ENCODE results near the gene APOM.

Gene APOM

DNA sequence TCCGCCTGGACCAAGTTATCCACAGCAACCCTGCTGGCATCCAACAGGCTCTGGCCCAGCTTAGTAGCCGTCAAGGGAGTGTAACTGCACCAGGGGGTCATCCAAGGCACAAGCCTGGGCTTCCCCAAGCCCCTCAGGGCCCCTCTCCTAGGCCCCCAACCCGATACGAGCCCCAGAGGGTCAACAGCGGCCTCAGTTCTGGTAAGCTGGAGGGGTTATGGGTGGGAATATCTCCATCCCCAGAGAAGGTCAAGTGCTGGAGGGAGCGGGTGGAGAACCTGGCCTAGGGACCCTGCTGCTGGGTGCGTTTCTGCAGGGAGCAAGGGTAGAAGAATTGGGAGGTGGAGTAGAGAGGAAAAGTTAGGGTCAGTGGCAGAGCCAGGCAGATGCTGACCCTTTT lies 22.2 kb upstream of the APOM start:
- H3K4me3 ChIP-seq (ENCODE audit: low read depth, low read length), result no peak overlapping the region
- TF ChIP-seq, protein P1, sequence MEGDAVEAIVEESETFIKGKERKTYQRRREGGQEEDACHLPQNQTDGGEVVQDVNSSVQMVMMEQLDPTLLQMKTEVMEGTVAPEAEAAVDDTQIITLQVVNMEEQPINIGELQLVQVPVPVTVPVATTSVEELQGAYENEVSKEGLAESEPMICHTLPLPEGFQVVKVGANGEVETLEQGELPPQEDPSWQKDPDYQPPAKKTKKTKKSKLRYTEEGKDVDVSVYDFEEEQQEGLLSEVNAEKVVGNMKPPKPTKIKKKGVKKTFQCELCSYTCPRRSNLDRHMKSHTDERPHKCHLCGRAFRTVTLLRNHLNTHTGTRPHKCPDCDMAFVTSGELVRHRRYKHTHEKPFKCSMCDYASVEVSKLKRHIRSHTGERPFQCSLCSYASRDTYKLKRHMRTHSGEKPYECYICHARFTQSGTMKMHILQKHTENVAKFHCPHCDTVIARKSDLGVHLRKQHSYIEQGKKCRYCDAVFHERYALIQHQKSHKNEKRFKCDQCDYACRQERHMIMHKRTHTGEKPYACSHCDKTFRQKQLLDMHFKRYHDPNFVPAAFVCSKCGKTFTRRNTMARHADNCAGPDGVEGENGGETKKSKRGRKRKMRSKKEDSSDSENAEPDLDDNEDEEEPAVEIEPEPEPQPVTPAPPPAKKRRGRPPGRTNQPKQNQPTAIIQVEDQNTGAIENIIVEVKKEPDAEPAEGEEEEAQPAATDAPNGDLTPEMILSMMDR (IDR thresholded peaks at IDR 0.05; ENCODE audit: low read depth, low read length), result no peak
- TF ChIP-seq POLR2A (IDR thresholded peaks at IDR 0.05; ENCODE audit: extremely low read depth, insufficient read length), result no peak
- TF ChIP-seq, protein P2, sequence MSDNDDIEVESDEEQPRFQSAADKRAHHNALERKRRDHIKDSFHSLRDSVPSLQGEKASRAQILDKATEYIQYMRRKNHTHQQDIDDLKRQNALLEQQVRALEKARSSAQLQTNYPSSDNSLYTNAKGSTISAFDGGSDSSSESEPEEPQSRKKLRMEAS (IDR thresholded peaks at IDR 0.05; ENCODE audit: low read depth, low read length), result no peak
- no peak for TF ChIP-seq MYC (IDR thresholded peaks at IDR 0.05; ENCODE audit: low read depth, low read length)
- no peak for DNase-seq (ENCODE audit: low read depth)

DNA sequence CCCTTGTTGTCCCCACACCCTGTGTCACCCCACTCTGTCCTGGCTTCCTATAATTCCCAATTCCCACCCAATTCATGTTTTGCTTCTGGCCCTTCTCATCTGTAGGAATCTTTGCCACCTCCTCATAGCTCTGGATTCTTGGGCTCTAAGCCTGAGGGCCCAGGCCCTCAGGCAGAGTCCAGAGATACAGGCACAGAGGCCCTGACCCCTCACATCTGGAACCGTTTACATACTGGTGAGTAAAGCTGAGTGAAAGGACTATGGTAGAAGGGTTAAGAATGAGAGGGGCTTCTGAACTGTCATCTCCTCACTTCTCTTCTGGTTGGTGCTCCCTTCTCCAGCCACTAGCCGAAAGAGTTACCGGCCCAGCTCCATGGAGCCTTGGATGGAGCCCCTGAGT lies 21.6 kb upstream of the APOM start:
- no peak for TF ChIP-seq MYC (IDR thresholded peaks at IDR 0.05; ENCODE audit: low read depth, low read length)
- no peak overlapping the region for H3K4me3 ChIP-seq (ENCODE audit: low read depth, low read length)
- no peak for DNase-seq (ENCODE audit: low read depth)

DNA sequence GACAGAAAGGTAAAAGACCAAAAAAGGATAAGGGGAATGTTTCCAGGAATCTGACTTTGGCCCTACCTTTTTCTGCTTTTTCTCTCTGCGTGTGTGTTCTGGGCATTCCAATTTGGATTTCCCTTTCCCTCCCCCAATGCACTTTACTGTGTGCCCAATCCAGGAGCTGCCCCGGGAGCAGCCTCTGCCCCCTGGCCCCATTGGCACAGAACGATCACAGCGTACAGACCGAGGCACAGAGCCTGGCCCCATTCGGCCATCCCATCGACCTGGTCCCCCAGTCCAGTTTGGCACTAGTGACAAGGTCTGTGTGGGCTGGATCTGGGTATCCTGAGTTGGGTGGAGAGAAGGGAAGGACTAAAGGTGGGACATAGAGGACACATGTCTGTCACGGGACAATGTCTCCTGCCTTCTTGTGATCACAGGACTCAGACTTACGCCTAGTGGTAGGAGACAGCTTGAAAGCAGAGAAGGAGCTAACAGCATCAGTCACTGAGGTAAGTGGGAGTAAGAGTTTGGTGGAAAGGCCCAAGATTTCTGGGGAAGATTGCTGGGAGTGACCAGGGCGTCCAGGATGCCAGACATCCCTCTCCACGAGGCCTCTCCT lies 20.6 kb upstream of the APOM start:
- no peak overlapping the region for H3K4me3 ChIP-seq (ENCODE audit: low read depth, low read length)
- no peak for DNase-seq (ENCODE audit: low read depth)
- TF ChIP-seq POLR2A (IDR thresholded peaks at IDR 0.05; ENCODE audit: extremely low read depth, insufficient read length) (no peak), MYC (IDR thresholded peaks at IDR 0.05; ENCODE audit: low read depth, low read length) (no peak)
- TF ChIP-seq, protein P1 (IDR thresholded peaks at IDR 0.05; ENCODE audit: low read depth, low read length), result no peak
- TF ChIP-seq, protein P2 (IDR thresholded peaks at IDR 0.05; ENCODE audit: low read depth, low read length), result no peak

DNA sequence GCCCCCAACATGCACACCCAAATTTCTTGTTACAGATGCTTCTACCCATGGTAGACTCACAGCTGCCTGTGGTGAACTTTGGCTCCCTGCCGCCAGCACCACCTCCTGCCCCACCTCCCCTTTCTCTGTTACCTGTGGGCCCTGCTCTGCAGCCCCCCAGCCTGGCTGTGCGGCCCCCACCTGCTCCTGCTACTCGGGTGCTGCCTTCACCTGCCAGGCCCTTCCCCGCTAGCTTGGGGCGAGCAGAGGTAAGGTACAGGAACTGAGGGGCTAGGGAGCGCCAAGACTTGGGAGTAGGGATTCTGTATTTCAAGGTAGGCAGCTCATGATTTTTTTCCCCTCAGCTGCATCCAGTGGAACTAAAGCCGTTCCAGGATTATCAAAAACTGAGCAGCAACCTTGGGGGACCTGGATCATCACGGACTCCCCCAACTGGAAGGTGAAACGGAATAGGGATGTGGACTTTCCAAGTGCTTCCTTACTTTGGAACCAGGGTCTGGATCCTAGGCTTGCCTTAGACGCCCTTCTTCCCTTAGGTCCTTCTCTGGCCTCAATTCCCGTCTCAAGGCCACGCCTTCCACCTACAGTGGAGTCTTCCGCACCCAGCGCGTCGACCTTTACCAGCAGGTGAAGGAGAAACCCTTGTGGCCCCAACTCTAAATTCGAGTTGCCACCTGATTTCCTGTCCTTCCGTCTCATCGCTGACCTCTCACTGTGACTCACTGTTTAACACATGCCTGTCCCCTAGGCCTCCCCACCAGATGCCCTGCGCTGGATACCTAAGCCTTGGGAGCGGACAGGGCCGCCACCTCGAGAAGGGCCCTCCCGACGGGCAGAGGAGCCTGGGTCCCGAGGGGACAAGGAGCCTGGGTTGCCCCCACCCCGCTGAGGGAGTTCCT lies 18.7 kb upstream of the APOM start:
- DNase-seq (ENCODE audit: low read depth), result no peak
- TF ChIP-seq POLR2A (IDR thresholded peaks at IDR 0.05; ENCODE audit: extremely low read depth, insufficient read length) (no peak), MYC (IDR thresholded peaks at IDR 0.05; ENCODE audit: low read depth, low read length) (no peak)
- TF ChIP-seq, protein P1 (IDR thresholded peaks at IDR 0.05; ENCODE audit: low read depth, low read length), result no peak
- TF ChIP-seq, protein P2 (IDR thresholded peaks at IDR 0.05; ENCODE audit: low read depth, low read length), result no peak
- no peak overlapping the region for H3K4me3 ChIP-seq (ENCODE audit: low read depth, low read length)

DNA sequence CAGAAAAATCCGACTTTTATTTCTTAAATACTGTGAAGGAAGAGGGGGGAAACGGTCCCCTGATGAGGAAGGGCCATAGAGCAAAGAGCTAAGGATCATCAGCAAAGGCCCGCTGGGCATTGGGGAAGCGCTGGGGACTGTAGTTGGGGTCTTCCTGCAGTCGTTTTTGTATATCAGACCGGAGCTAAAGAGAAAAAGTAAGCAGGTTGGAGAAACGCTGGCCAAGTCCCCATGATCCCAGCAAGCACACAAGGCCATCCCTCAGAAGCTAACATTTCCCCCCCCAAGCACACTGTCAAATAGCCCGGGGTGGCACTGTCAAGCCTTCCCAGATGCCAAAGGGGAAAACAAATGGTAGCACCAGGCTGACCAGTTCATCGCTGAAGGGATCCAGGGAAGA lies 16.7 kb upstream of the APOM start:
- no peak for DNase-seq (ENCODE audit: low read depth)
- TF ChIP-seq, protein P2 (IDR thresholded peaks at IDR 0.05; ENCODE audit: low read depth, low read length), result no peak
- TF ChIP-seq, protein P1 (IDR thresholded peaks at IDR 0.05; ENCODE audit: low read depth, low read length), result no peak
- TF ChIP-seq POLR2A (IDR thresholded peaks at IDR 0.05; ENCODE audit: extremely low read depth, insufficient read length), result no peak
- no peak for TF ChIP-seq MYC (IDR thresholded peaks at IDR 0.05; ENCODE audit: low read depth, low read length)
- no peak overlapping the region for H3K4me3 ChIP-seq (ENCODE audit: low read depth, low read length)

DNA sequence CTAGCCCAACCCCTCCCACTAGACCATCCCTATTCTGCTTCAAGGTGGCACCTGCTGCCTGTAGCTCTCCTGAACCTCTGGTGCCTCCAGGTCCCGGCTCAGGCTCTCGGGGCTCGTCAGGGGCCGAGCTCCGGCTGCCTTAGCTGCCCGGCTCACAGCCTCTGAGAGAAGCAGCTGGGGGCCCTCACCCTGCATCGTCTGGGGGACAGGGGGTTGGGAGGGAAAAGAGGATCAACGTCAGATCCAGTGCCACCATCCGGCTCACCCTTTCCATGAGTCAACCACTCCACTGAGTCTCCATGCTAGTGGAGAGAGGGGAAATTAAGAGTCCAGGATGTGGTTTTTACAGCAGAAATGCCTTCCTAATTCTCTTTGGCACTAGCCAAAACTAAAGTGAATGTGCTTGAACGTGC lies 16.2 kb upstream of the APOM start:
- peak; percentile 39 for DNase-seq (ENCODE audit: low read depth)
- no peak overlapping the region for H3K4me3 ChIP-seq (ENCODE audit: low read depth, low read length)
- TF ChIP-seq, protein P1 (IDR thresholded peaks at IDR 0.05; ENCODE audit: low read depth, low read length), result no peak
- TF ChIP-seq, protein P2 (IDR thresholded peaks at IDR 0.05; ENCODE audit: low read depth, low read length), result no peak
- TF ChIP-seq POLR2A (IDR thresholded peaks at IDR 0.05; ENCODE audit: extremely low read depth, insufficient read length), result no peak
- no peak for TF ChIP-seq MYC (IDR thresholded peaks at IDR 0.05; ENCODE audit: low read depth, low read length)
